ENCODE data around the gene UBE3B.

GRCh38 chr12:109544955-109545531 lies 67.6 kb downstream of the UBE3B start:
- no peak for TF ChIP-seq CTCF (IDR thresholded peaks at IDR 0.05)
- no peak for TF ChIP-seq POLR2AphosphoS5 (IDR thresholded peaks at IDR 0.05)

All from prostate gland (tissue), 2 donors.